GM18951 (cell line): ENCODE results near the gene SPRR2F.

Experiments used
- POLR2A ChIP-seq: IDR thresholded peaks from 4 replicates; pipeline ENCODE4 v1.6.1; 2011; ENCODE audit warnings: mild to moderate bottlenecking; ENCODE audit not compliant: insufficient read length, insufficient read depth; ENCODE audit errors: extremely low read depth
- in situ Hi-C: fragments of 300-500 bp; cut with MboI; formaldehyde crosslinking; loops from one replicate; pipeline ENCODE4 v1.12.0; 2022; ENCODE audit warnings: low sequenced_read_pairs, mixed read lengths, inconsistent platforms; ENCODE audit not compliant: unreplicated experiment

The SPRR2F gene

DNA sequence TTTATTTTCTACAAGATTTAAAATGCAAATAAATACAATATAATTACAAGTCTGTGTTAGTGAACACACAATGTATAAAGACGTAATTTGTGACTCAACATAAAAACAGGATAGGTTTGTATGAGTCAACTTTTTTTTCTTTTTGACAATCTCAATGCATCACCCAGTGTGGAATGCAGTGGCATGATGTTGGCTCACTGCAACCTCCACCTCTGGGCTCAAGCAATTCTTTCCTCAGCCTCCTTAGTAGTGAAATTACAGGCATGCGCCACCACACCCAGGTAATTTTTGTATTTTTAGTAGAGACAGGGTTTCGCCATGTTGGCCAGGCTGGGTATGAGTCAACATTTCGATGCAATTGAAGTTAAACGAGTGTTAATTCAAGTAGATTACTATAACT is 13.1 kb downstream of the SPRR2F start:
- no peak for TF ChIP-seq POLR2A
- in situ Hi-C loops, result no loop called here

DNA sequence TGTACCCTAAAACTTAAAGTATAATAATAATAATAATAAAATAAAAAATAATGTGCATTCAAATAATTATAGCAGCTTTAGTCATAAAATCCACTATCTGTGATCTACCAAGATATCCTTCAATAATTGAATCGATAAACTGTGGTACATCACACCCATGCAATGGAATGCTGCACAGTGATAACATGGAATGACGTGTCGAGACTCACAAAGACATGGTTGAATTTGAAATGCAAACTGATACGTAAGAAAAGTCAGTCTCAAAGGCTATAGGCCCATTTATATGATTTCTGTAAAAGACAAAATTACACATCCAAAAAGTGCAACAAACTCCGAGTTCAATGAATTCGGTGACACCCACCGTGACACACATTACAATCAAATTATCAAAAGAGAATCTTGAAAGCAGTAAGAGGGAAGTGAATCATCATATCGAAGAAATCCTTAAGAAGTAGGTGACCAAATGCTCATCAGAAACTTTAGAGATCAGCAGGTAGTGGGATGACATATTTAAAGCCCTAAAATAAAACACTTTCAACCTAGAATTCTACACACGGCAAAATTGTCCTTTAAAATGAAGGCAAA is 13.8 kb downstream of the SPRR2F start:
- TF ChIP-seq POLR2A, result no peak
- in situ Hi-C loops, result no loop called here

DNA sequence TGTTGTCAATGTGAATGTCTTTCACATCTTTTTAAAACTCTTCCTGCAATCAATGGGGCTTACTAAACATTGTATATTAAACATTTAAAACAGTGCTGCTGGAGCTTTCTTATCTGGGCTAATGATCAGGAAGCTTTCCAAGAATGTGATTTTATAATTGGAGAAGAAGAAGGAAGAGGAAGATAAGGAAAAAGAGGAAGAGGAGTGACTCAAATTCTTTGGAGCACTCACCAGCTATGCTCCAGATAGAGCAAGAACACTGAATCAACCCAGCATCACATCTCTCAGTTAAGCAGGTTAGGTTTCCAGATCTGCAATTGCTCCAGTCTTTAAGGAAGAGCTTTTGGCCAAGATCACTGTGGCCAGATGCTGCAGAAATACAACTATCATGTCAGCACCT is 17.6 kb downstream of the SPRR2F start:
- in situ Hi-C loops, result no loop called here
- TF ChIP-seq POLR2A, result no peak

DNA sequence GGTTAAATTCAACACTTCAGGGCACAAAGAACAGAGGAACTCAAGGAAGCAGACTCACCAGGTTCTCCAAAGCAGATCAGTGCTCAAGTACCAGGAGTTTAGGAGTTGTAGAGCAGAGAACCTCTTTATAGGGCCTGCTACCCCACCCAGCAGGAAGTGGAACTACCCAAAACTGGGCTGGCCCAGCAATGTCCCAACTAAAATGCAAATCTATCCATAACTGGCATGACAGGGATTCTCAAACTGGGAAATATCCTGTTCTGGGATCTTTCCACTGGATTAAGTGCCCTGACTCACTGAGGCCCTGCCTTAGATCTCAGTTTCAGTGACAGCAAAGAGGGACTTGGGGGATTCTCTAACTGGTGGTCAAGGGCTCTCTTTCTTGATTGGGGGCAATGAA is 18.9 kb downstream of the SPRR2F start, which contains the start of gene SPRR2E:
Gene SPRR2E (minus strand): TSS at position 101 of the 400 bp plus-strand sequence. CDS start 775 bp downstream, outside the sequence.
- TF ChIP-seq POLR2A, result no peak

DNA sequence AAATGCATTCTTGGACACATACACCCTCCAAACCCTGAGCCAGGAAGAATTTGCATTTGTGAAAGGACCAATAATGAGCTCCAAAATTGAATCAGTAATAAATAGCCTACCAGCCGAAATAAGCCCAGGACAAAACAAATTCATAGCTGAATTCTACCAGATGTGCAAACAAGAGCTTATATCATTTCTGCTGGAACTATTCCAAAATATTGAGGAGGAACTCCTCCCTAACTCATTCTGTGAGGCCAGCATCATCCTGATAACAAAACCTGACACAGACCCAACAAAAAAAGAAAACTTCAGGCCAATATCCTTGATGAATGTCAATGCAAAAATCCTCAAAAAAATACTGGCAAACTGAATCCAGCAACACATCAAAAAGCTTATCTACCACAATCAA is 25.7 kb downstream of the SPRR2F start:
- in situ Hi-C loops, result no loop called here
- no peak for TF ChIP-seq POLR2A

More for the DNA sequence above, 18.9 kb downstream of the SPRR2F start, which contains the start of gene SPRR2E:
- in situ Hi-C loops, result no loop called here

DNA sequence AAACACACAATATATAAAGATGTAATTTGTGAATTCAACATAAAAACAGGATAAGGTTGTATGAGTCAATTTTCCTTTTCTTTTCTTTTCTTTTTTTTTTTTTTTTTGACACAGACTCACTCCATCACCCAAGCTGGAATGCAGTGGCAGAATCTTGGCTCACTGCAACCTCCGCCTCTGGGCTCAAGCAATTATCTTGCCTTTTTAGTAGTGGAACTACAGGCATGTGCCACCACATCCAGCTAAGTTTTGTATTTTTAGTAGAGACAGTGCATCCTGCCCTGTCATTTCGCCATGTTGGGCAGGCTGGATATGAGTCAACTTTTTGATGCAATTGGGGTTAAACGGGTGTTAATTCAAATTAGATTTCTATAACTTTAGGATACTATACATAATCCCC is 31.6 kb downstream of the SPRR2F start:
- in situ Hi-C loops, result no loop called here
- no peak for TF ChIP-seq POLR2A

DNA sequence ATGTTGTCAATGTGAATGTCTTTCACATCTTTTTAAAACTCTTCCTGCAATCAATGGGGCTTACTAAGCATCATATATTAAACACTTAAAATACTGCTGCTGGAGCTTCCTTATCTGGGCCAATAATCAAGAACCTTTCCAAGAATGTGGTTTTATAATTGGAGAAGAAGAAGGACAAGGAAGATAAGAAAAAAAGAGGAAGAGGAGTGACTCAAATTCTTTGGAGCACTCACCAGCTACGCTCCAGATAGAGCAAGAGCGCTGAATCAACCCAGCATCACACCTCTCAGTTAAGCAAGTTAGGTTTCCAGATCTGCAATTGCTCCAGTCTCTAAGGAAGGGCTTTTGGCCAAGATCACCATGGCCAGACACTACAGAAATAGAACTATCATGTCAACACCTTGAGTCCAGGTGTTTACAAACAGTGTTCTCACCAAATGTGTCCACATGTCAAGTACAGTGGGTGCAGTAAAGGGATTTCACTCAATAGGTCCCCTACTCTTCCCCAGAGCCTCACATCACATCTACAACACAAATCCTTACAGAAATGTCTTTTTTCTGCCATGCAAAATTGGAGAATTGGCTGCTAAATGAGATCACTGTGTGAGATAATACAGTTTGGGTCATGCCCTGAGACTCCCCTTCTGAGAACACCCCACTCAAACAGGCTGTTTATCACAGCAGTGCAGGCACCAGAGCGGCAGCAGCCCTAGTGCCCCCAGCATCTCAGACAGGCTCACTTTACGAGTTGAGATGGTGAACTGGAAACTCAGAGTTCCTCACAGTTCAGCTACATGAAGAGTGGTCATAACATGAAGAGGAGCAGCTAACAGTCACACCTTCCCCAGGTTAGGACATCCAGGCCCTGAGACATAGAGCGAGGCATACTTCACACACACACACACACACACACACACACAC is 40.2 kb downstream of the SPRR2F start:
- no peak for TF ChIP-seq POLR2A
- in situ Hi-C loops, result no loop called here

DNA sequence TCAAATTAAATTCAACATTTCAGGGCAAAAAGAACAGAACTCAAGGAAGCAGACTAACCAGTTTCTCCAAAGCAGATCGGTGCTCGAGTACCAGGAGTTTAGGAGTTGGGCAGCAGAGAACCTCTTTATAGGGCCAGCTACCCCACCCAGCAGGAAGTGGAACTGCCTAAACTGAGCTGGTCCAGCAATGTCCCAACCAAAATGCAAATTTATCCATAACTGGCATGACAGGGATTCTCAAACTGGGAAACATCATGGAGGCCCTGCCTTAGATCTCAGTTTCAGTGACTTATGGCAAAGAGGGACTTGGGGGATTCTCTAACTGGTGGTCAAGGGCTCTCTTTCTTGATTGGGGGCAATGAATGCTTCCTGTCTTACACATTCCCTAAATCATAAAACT is 41.8 kb downstream of the SPRR2F start, which contains the start of gene SPRR2B:
Gene SPRR2B (minus strand): TSS at position 101 of the 400 bp plus-strand sequence. CDS start 772 bp downstream, outside the sequence.
- TF ChIP-seq POLR2A, result no peak
- in situ Hi-C loops, result no loop called here

DNA sequence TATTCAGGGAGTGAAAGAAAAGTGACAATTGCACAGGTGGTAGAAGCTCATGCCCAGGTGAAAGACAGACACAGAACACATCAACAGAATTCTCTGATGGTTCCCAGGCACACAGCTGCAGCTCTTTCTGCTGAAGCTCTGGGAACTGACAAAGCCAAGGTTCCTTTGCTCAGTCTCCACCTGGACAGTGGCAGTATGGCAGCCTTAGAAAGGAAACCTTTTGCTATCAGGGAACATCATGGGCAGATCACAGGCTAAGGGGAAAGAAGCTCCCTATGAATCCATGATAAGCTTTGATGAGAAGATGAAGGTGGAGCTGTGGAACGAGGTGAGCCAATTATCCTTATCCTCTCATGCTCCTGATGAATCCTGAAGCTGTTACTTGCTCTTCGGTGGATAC is 43.1 kb downstream of the SPRR2F start:
- in situ Hi-C loops, result no loop called here
- TF ChIP-seq POLR2A, result no peak
